PC-3 (cell line): ENCODE data around the gene CFAP221. TPM values are rescaled to one million over a fixed set of nuclear protein-coding genes. Genes with fewer than 3 reads are reported as not detected.

ENCODE experiments used
- ATAC-seq: fragments of 200-7000 bp; cut with Tn5 transposase; 2 replicates; pipeline ENCODE4 v1.9.1; 2020; ENCODE audit warnings: mild to moderate bottlenecking, moderate library complexity
- BruUV-seq: library from RNA; stranded (reverse); fragments of 400-500 nt; replicated peaks from 2 replicates; lab custom pipeline; 2021; lab: Mats Ljungman, UMichigan
- CTCF ChIA-PET: fragments of 300-600 bp; sonication (Branson Sonifier 250); formaldehyde crosslinking; loops from one replicate; lab custom pipeline; 2022; ENCODE audit warnings: antibody characterized with exemption; lab: Charles Lee
- POLR2A ChIA-PET: fragments of 300-600 bp; sonication (Branson Sonifier 250); formaldehyde crosslinking; loops from one replicate; lab custom pipeline; 2022; ENCODE audit warnings: antibody characterized with exemption; ENCODE audit not compliant: unreplicated experiment; lab: Charles Lee
- DNase-seq: peaks from one replicate; pipeline ENCODE4 v3.0.0-alpha.2; 2015
- H2AFZ ChIP-seq: fragments of 300-600 bp; sonication (generic); 2 replicates; pipeline ENCODE4 v1.6.0; 2016; ENCODE audit warnings: antibody characterized with exemption, low read length
- H3F3A ChIP-seq: fragments of 300-600 bp; sonication (generic); one replicate; pipeline ENCODE4 v1.6.0; 2017; ENCODE audit warnings: antibody characterized with exemption, low read length, control low read depth, mild to moderate bottlenecking; ENCODE audit not compliant: unreplicated experiment
- H3K27ac ChIP-seq: fragments of 300-600 bp; sonication (generic); 2 replicates; pipeline ENCODE4 v1.5.1; 2016; ENCODE audit warnings: mild to moderate bottlenecking, low read length
- H3K27me3 ChIP-seq: fragments of 300-600 bp; sonication (generic); 2 replicates; pipeline ENCODE4 v1.6.1; 2016; ENCODE audit warnings: low read length, mixed read lengths
- H3K36me3 ChIP-seq: fragments of 300-600 bp; sonication (generic); 2 replicates; pipeline ENCODE4 v1.6.1; 2016; ENCODE audit warnings: low read depth, mixed run types, low read length, mixed read lengths
- H3K4me1 ChIP-seq: fragments of 300-600 bp; sonication (generic); 2 replicates; pipeline ENCODE4 v1.5.1; 2016; ENCODE audit warnings: low read length; ENCODE audit not compliant: insufficient read depth
- H3K4me2 ChIP-seq: fragments of 300-600 bp; sonication (generic); 2 replicates; pipeline ENCODE4 v1.6.0; 2016; ENCODE audit warnings: low read length
- H3K4me3 ChIP-seq: fragments of 300-600 bp; sonication (generic); 2 replicates; pipeline ENCODE4 v1.5.1; 2016; ENCODE audit warnings: mild to moderate bottlenecking, low read length, mixed read lengths
- H3K79me2 ChIP-seq: fragments of 300-600 bp; sonication (generic); 2 replicates; pipeline ENCODE4 v1.6.1; 2017; ENCODE audit warnings: low read length, mixed read lengths
- H3K9ac ChIP-seq: fragments of 300-600 bp; sonication (generic); 2 replicates; pipeline ENCODE4 v1.6.0; 2016; ENCODE audit warnings: mild to moderate bottlenecking, low read length
- H3K9me2 ChIP-seq: fragments of 300-600 bp; sonication (generic); replicated peaks from 2 replicates; pipeline ENCODE4 v1.6.1; 2016; ENCODE audit warnings: mixed run types, low read length, mixed read lengths
- H3K9me3 ChIP-seq: fragments of 300-600 bp; sonication (generic); 2 replicates; pipeline ENCODE4 v1.6.1; 2016; ENCODE audit warnings: low read length, mixed read lengths
- H4K20me1 ChIP-seq: fragments of 300-600 bp; sonication (generic); 2 replicates; pipeline ENCODE4 v1.6.1; 2016; ENCODE audit warnings: low read length, mixed read lengths
- CTCF ChIP-seq: fragments of 300-600 bp; sonication (generic); conservative IDR thresholded peaks from 2 replicates; pipeline ENCODE4 v1.5.1; 2017; ENCODE audit warnings: antibody characterized with exemption, low read depth, mild to moderate bottlenecking, low read length
- EZH2 ChIP-seq: fragments of 300-600 bp; sonication (generic); IDR thresholded peaks from one replicate; pipeline ENCODE4 v1.6.1; 2017; ENCODE audit warnings: antibody characterized with exemption, mild to moderate bottlenecking, low read length; ENCODE audit not compliant: unreplicated experiment
- EZH2phosphoT487 ChIP-seq: fragments of 300-600 bp; sonication (generic); IDR thresholded peaks from 2 replicates; pipeline ENCODE4 v1.6.1; 2018; ENCODE audit warnings: mild to moderate bottlenecking, antibody characterized with exemption, low read length, borderline replicate concordance
- intact Hi-C: fragments of 100-400 bp; cut with micrococcal nuclease; formaldehyde crosslinking; loops from 2 replicates; pipeline ENCODE4 v1.9.0; 2023
- total RNA-seq: library from RNA; depleted of rRNA; stranded (reverse); fragments of >200 nt; gene quantifications from 2 replicates; pipeline ENCODE4 v1.2.3, GENCODE V29; 2014

The CFAP221 gene
- total RNA-seq, 1 experiment from 2014 or later: not detected

- Histone ChIP-seq H3K4me2 (no peak overlapping the region), H3K9ac (no peak overlapping the region), H3F3A (no peaks in the 10 kb centered on the region), H4K20me1 (no peaks in the 10 kb centered on the region), H2AFZ (no peak overlapping the region), H3K27ac (no peak overlapping the region), H3K4me1 (no peaks in the 10 kb centered on the region), H3K9me2 (no peaks in the 10 kb centered on the region), H3K36me3 (no peaks in the 10 kb centered on the region), H3K79me2 (no peaks in the 10 kb centered on the region), H3K4me3 (no peak overlapping the region), H3K9me3 (no peaks in the 10 kb centered on the region), H3K27me3 (peaks cover 9% of the 10 kb centered on the region; the same call in 1 of the 2 replicates)
- ChIA-PET CTCF (no interaction called here), POLR2A (no interaction called here)
- BruUV-seq: no TSS peak
- ATAC-seq (no peak), DNase-seq (no peak)
- no peak for TF ChIP-seq EZH2
- no peak for TF ChIP-seq CTCF
- TF ChIP-seq EZH2phosphoT487: no peak
- intact Hi-C loops: no loop called here
Measured at GRCh38 chr2:119579424-119580295, 35.4 kb downstream of the CFAP221 start.

- Histone ChIP-seq H4K20me1 (no peaks in the 10 kb centered on the region), H3K79me2 (no peaks in the 10 kb centered on the region), H3K9ac (no peak overlapping the region), H2AFZ (no peak overlapping the region), H3K9me3 (no peaks in the 10 kb centered on the region), H3K4me2 (no peak overlapping the region), H3K4me3 (no peak overlapping the region), H3K9me2 (no peaks in the 10 kb centered on the region), H3K36me3 (no peaks in the 10 kb centered on the region), H3F3A (no peaks in the 10 kb centered on the region), H3K27ac (no peak overlapping the region), H3K27me3 (peaks cover 9% of the 10 kb centered on the region; the same call in 1 of the 2 replicates), H3K4me1 (no peaks in the 10 kb centered on the region)
- POLR2A ChIA-PET: no interaction called here
- BruUV-seq: no TSS peak
- TF ChIP-seq EZH2phosphoT487 (no peak), CTCF (no peak), EZH2 (no peak)
- CTCF ChIA-PET: no interaction called here
- ATAC-seq (no peak), DNase-seq (no peak)
- intact Hi-C loops: no loop called here
Measured at GRCh38 chr2:119580550-119581072, 36.4 kb downstream of the CFAP221 start.

GRCh38 chr2:119583291-119583690 lies 39.0 kb downstream of the CFAP221 start:
- no peaks in the 10 kb centered on the region for H3K9me3 ChIP-seq
- DNase-seq (no peak), ATAC-seq (no peak)
- H3K79me2 ChIP-seq: no peaks in the 10 kb centered on the region
- ChIA-PET CTCF (no interaction called here), POLR2A (no interaction called here)
- H3K36me3 ChIP-seq: no peaks in the 10 kb centered on the region
- no peak overlapping the region for H3K9ac ChIP-seq
- TF ChIP-seq CTCF (no peak), EZH2phosphoT487 (no peak), EZH2 (no peak)
- H4K20me1 ChIP-seq: no peaks in the 10 kb centered on the region
- BruUV-seq: no TSS peak
- H3K4me3 ChIP-seq: no peak overlapping the region
- intact Hi-C loops: no loop called here
- no peaks in the 10 kb centered on the region for H3K9me2 ChIP-seq
- H3K4me2 ChIP-seq: no peak overlapping the region
- H3K27ac ChIP-seq: no peak overlapping the region
- peaks cover 3% of the 10 kb centered on the region; the same call in 1 of the 2 replicates for H3K27me3 ChIP-seq
- H3K4me1 ChIP-seq: no peaks in the 10 kb centered on the region
- no peak overlapping the region for H2AFZ ChIP-seq
- H3F3A ChIP-seq: no peaks in the 10 kb centered on the region
